HS-27A (cell line): ENCODE measurements around the gene NTRK2.
"Not testable (repeated sequence)": the region's sequence is repeated elsewhere in the genome, so short reads cannot be mapped to it uniquely, and the experiment has no call there.

Experiments used
- DNase-seq: peaks from one replicate; pipeline ENCODE4 v3.0.0-alpha.2; 2012; ENCODE audit warnings: low read depth, missing footprints

The NTRK2 gene

DNA sequence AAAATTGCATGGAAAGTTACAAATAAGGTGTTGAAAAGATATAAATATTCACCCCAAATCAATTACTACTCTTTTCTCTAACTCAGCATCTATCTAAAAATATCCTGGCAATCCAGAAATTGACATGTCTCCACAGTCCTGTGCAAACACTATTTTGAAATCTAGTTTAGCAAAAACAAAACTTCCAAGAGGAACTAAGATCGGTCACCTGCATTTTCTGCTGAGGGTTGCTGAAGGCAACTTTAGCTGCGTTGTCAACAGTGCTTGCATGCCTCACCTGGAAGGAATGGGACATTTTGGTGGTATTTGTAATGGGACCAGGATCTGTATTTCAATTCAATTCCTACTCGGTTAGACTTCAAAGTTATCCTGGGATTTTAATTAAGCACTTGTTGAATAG is 398.3 kb downstream of the NTRK2 start:
- DNase-seq = no peak

DNA sequence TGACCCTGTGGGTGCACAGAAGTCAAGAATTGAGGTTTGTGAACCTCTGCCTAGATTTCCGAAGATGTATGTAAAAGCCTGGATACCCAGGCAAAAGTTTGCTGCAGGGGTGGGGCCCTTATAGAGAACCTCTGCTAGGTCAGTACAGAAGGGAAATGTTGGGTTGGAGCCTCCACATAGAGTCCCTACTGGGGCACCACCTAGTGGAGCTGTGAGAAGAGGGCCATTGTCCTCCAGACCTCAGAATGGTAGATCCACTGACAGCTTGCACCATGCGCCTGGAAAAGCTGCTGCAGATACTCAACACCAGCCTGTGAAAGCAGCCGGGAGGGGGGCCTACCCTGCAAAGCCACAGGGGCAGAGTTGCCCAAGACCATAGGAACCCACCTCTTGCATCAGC is 399.9 kb downstream of the NTRK2 start:
- DNase-seq = not testable (repeated sequence)
